ENCODE measurements around the gene RAD21L1.

Gene RAD21L1

DNA sequence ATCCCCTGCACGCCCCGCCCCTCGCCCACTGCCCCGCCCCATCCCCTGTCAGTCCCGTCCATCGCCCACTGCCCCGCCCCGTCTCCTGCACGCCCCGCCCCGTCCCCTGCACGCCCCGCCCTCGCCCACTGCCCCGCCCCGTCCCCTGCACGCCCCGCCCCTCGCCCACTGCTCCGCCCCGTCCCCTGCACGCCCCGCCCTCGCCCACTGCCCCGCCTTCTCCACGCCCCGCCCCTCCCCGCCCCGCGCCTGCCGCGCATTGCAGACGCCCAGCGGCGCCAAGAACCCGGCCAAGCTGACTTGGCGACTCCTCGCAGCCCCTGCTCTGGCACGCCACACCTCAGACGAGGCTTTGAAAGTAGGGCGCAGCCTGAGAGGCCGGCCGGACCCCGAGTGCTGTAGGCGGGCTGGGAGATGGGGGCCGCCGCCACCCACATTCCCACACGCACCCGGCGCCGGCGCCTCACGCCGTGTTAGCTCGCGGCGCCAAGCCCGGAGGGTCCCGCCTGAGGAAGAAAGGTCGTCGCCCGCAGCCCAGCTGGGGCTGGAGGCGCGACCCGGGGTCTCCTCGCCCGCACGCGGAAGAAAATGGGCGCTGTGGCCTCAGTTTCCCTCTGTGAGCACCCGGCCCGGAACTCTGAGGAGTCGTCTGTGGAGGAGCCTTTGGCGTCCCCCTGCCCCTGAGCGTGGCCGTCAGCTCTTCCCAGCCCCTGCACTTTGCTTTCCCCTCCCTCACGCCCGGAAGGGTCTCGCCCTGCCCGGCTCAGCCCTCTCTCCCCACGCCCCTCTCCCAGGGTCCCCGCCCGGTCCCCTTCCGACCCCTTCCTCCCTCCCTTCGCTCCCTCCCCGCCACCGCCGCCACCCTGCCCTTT lies at the start of gene RAD21L1:
Gene RAD21L1 (plus strand): TSS at position 262 of the 872 bp plus-strand sequence. CDS start 2,410 bp downstream, outside the sequence.
- peak; percentile 74 for DNase-seq (ENCODE audit: low read depth)

DNA sequence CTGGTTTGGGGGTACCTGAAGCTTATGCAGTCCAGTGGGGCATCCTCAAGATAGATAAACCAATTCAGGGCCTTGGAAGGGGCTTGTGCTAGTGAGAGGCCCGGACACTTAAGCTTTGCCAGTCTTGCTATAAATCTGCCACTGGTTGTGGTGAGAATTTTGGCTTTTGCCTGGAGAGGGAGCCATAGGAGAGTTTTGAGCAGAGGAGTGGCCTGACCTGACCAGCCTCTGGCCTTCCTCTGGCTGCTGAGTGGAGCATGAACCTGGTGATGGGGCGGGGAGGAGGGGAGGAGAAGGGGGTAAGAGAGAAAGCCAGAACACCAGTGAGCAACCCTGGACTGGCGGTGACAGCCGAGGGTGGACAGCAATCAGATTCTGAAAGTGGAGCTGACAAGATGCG lies 48.2 kb upstream of the RAD21L1 start:
- DNase-seq (ENCODE audit: low read depth): no peak

DNA sequence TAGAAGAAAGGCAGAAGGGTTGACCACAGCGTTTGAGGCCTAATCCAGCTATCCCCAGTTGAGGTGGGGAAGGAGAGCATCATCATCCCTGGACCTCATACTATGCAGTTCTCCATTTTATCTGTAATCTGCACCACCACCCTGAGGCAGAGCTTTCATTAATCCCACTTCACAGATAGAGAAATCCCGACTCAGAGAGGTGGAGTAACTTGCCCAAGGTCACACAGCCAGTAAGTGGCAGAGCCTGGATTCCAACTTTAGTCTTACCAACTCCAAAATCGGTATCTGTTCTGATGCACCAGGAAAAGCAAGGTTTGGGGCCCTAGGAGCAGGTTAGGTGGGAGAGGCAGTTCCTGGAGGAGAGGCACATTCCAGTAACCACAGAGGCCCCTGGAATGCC lies 47.7 kb upstream of the RAD21L1 start:
- DNase-seq (ENCODE audit: low read depth): no peak

GRCh38 chr20:1178623-1179022 lies 47.2 kb upstream of the RAD21L1 start:
- no peak for DNase-seq (ENCODE audit: low read depth)

DNA sequence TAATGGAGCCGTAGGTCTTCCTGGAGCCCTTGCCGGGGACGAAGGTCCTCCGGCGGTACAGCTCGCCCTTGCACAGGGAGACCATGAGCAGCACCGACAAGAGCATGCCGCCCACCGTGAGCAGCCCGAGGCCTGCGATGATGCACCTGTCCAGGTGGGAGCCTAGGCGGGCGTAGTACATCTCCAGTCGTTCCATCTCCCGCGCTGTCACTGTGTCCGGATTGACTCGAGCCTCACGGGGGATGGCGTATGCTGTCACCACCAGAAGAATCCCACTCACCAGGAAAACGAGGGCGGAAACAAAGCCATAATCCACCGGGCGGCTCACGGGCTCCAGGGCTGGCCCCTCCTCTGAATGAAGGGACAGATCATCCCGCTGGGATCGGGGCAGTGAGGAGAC lies 44.9 kb upstream of the RAD21L1 start:
- no peak for DNase-seq (ENCODE audit: low read depth)

DNA sequence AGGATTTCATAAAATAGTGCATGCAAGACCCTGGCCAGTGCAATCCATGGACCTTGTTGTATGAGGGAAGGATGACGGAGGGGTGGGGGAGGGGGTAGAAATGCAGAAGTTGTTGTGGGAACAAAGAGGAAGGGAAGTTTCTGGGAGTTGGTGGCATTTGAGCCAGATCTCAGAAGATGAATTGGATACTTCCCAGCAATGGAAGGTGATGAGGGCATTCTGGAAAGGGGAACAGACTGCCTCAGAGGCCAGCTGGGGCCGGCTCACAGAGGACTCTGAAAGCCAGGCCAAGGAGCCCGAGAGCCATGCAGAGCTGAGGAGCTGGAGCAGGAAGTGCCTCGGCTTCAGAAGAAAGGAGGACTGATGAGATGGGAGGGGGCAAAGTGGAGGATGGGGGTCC lies 43.7 kb upstream of the RAD21L1 start:
- DNase-seq (ENCODE audit: low read depth): no peak

DNA sequence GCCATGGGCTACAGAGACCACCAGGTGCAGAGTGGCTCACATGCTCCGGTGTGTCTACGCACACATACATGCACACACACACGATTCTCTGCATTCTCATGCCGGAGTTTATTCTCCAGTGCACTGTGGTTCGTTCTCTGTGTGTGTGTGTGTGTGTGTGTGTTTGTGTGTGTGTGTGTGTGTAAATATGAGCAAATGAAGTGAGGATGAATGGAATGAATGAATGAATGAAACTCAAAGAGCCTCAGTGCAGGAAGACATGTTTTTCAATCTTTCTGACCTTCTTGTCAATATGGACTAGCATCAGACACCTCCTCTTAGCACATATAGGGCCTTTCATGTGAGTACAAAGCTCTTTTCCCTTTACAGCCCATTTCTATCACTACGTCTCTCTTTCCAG lies 42.7 kb upstream of the RAD21L1 start:
- no peak for DNase-seq (ENCODE audit: low read depth)

DNA sequence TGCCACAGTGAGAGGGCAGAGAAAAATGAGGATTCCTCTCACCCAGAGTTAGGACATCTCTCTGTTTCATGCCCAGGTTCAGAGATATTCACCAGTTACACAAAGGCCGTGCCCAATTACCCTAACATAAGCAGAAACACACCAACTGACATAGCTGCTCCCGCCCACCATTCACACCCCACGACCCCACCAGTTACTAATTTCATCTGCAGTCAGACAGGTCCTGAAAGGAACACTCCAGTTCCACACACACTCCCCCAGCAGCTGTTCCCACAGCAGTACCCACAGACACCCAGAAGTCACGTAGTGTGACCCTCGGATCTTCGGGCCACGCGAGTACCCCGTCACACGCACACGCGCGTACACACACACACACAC lies 41.6 kb upstream of the RAD21L1 start:
- no peak for DNase-seq (ENCODE audit: low read depth)

GRCh38 chr20:1184638-1185315 lies 41.1 kb upstream of the RAD21L1 start, which contains the start of gene TMEM74B:
Gene TMEM74B (minus strand): TSS chr20:1184981. CDS start chr20:1183801, 1,180 bp downstream.
- no peak for DNase-seq (ENCODE audit: low read depth)

- DNase-seq (ENCODE audit: low read depth): no peak
Observed at GRCh38 chr20:1185316-1185741, 40.5 kb upstream of the RAD21L1 start.

GRCh38 chr20:1185790-1186334 lies 40.0 kb upstream of the RAD21L1 start:
- no peak for DNase-seq (ENCODE audit: low read depth)

DNA sequence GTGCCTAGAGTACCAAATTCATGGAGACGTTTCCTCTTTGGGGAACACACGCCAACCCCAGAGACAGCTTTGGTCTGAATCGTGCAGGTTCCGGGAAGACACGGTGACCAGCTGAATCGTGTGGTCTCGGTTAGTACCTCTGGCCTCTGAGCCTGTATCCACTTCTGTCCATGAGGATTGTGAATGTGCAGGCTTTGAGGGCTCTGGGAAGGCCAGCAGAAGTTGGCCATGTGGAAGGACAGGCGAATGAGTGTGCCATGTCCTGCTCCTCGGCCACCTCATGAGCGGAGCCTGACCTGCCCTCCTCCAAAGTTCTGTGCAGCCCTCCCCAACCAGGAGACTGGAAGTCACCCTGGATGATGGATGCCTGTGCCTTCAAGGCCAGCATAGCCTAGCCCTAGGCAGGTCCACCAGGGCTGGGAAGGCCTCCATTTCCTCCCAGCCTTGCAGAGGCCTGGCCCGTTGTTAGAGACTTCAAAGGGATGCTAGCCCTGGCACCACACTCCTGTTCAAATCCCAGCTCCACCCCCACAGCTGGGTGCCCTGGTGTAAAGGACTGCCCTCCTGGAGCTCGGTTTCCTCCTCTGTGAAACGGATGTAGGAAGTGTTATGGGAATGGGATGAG lies 39.4 kb upstream of the RAD21L1 start:
- no peak for DNase-seq (ENCODE audit: low read depth)

DNA sequence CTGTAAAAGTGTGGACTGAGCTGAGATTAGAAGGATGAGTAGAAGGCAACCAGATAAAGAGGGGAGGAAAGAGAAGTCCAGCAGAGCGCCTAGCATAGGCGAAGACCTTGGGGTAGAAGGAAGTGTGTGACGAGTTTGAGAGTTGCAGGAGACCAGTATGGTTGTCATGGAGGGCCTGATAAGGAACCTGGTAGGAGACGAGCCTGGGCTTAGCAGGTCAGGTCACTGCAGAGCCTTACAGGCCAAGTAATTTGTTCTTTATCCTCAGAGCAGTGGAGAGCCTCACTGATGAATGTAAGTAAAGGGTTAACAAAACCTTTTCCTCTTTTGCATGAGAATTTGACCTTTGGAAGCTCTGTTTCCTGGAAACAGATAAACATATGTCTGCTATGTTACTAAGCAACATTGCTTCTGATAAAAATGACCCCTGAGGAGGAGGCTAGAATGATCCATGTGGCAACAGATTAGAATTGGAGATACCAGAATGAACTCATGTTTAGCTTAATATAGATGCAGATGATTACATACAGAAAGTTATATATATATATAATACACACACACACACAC lies 38.2 kb upstream of the RAD21L1 start:
- no peak for DNase-seq (ENCODE audit: low read depth)

DNA sequence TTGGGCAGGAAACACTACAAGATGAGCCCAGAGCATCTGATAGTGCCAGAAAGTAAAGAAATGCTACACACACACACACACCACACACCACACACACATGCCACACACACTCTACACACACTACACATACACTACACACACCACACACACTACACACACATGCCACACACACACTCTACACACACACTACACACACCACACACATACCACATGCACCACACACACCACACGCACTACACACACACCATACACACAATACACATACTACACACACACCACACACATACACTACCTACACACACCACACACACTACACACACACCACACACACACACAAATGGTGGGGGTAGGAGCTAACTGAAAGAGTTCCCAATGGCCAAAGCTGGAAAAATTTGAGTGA lies 37.5 kb upstream of the RAD21L1 start:
- DNase-seq (ENCODE audit: low read depth): no peak

GRCh38 chr20:1189827-1190226 lies 36.0 kb upstream of the RAD21L1 start:
- no peak for DNase-seq (ENCODE audit: low read depth)

- no peak for DNase-seq (ENCODE audit: low read depth)
Observed at GRCh38 chr20:1190847-1191246, 35.0 kb upstream of the RAD21L1 start.

DNA sequence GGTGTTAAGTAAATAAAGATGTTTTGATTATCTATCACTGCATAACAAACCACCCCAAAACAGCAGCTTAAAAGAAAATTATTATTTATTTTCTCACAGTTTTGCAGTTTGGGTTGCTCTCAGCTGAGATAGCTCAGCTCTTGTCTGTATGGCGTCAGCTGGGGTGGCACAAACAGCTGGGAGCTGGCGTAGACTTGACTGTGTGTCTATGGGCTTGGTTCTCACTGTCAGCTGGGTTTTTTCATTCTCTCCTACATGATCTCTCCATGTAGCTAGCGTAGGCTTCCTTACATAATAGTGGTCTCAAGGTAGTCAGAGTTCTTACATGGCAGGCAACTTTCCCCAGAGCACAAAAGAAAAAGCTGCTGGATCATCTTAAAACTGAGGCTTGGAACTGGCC lies 34.5 kb upstream of the RAD21L1 start:
- DNase-seq (ENCODE audit: low read depth): no peak

DNA sequence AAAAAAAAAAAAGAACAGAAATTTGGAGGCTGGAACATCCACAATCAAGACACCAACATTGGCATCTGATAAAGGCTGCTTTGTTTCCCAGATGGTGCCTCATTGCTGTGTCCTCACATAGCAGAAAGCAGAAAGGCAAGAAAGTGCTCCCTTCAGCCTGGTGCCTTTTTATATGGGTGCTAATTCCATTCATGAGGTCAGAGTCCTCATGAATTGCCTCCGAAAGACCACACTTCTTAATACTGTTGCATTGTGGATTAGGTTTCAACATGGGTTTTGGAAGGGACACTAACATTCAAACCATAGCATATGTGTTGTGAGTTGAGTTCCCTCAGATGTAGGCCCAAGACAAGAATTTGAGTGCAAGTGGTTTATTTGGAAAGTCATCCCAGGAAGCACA lies 30.6 kb upstream of the RAD21L1 start:
- no peak for DNase-seq (ENCODE audit: low read depth)

DNA sequence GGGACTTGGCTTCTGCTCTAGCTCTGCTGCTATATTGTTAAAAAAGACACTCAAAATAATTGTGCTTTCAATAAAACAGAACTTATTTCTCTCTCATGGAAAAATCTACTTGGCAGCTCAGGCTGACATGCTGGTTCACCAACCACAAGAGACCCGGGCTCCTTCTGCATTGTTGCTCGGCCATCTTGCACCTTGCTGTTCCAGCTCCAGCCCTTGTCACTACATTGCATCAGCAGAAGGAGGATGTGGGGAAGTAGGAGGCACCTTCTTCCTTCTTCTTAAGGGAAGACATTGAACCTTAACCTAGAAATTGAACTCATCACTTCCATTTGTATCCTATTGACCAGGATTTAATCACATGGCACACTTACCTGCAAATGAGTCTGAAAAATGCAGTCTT lies 29.2 kb upstream of the RAD21L1 start:
- DNase-seq (ENCODE audit: low read depth): no peak

- DNase-seq (ENCODE audit: low read depth): no peak
Observed at GRCh38 chr20:1197801-1198200, 28.0 kb upstream of the RAD21L1 start.

GRCh38 chr20:1198751-1199150 lies 27.1 kb upstream of the RAD21L1 start:
- no peak for DNase-seq (ENCODE audit: low read depth)

DNA sequence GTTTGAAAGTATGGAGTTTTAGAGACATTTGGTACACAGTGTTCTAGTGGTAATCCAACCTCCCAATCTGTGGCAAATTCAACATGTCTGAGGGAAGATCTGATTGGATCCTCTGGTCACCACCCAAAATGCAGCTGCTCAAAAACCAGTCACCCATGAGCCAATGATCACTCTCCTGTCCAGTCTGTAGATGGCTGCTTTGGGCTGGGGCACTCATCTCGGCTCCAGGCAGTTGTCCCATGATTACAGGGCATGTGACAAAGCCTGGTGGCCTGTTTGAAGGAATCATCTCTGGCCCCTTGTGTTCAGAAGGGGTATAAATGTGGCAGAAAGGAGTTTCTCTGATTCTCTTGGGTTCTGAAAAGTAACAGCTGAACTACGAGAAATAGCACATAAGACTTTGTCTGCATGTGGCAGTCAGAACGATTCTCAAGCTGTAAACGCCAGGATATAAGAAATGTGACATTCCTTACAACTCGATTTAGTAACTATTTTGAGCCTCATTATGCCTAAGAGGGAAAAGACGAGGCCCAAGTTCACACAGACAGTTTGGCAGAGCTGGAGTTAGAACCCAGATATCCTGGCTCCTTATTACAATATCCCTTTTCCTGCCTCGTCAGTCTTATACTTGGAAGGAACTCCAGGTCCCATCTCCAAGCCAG lies 26.5 kb upstream of the RAD21L1 start:
- no peak for DNase-seq (ENCODE audit: low read depth)
